Measurements from ENCODE around the gene SHC3. TPM values are rescaled to one million over a fixed set of nuclear protein-coding genes. Genes with fewer than 3 reads are reported as not detected.

Gene SHC3
- total RNA-seq, 1 experiment from 2014 or later, result 1.8 TPM

- no CpG with 5 or more reads among the region's 1 CpG for WGBS (ENCODE audit: extremely low coverage, insufficient read length, low lambda C conversion rate)
Observed at GRCh38 chr9:89187950-89188349, 9.3 kb upstream of the SHC3 start.

More at GRCh38 chr9:89187950-89188349, 9.3 kb upstream of the SHC3 start:
- Histone ChIP-seq H3K27ac (ENCODE audit: insufficient read length, low read depth, low read length) (no peak overlapping the region), H3K23ac (ENCODE audit: insufficient read length, low read depth, low read length) (no peak overlapping the region), H2AFZ (ENCODE audit: low read length) (no peak overlapping the region), H3K79me2 (ENCODE audit: insufficient read depth, low read length) (no peaks in the 10 kb centered on the region), H3T11ph (ENCODE audit: low read length) (no peak overlapping the region), H2BK12ac (ENCODE audit: insufficient read length, low read depth, low read length) (no peak overlapping the region), H2BK5ac (ENCODE audit: insufficient read length, low read length) (no peak overlapping the region), H4K5ac (ENCODE audit: insufficient read length, low read depth, low read length) (no peak overlapping the region), H2BK15ac (ENCODE audit: low read depth, low read length) (no peak overlapping the region), H3K79me1 (ENCODE audit: insufficient read depth, low read depth, low read length, poor library complexity, severe bottlenecking) (no peaks in the 10 kb centered on the region), H3K4me2 (ENCODE audit: insufficient read depth, insufficient read length, low read length) (no peak overlapping the region), H4K20me1 (ENCODE audit: control insufficient read depth, insufficient read depth, insufficient read length) (no peaks in the 10 kb centered on the region), H3K18ac (ENCODE audit: insufficient read length, low read depth, low read length) (no peak overlapping the region), H3K27me3 (ENCODE audit: insufficient read depth, low read length) (no peaks in the 10 kb centered on the region), H3K9me3 (ENCODE audit: control insufficient read depth, low read depth, low read length) (no peaks in the 10 kb centered on the region), H3K9ac (ENCODE audit: extremely low read depth, insufficient read length, low read length) (no peak overlapping the region), H3K14ac (ENCODE audit: insufficient read depth, low read length) (no peak overlapping the region), H2BK20ac (ENCODE audit: low read depth, low read length, poor library complexity, severe bottlenecking) (no peak overlapping the region), H3K23me2 (ENCODE audit: insufficient read length, low read depth, low read length, poor library complexity, severe bottlenecking) (no peaks in the 10 kb centered on the region), H4K8ac (replicated peaks; ENCODE audit: insufficient read length, low read depth, low read length) (no peak overlapping the region), H2AK5ac (ENCODE audit: insufficient read length, low read length) (no peak overlapping the region), H2BK120ac (ENCODE audit: low read depth, low read length, poor library complexity, severe bottlenecking) (no peak overlapping the region), H4K91ac (ENCODE audit: insufficient read length, low read depth, low read length) (no peak overlapping the region), H3K4me1 (ENCODE audit: insufficient read depth, low read length) (no peaks in the 10 kb centered on the region), H3K4ac (ENCODE audit: low read depth, low read length) (no peak overlapping the region), H3K56ac (ENCODE audit: insufficient read length, low read depth, low read length) (no peak overlapping the region)
- Mint-ChIP-seq H3K27me3 (ENCODE audit: low read depth) (no peaks in the 10 kb centered on the region; the same call in none of the 2 replicates), H3K4me1 (peaks cover 0 to 9% of the 10 kb centered on the region in 2 experiments; a peak in 2 of 4 replicates), H3K27ac (no peak overlapping the region), H3K9me3 (no peaks in the 10 kb centered on the region; a peak in 2 of 5 replicates), H3K36me3 (ENCODE audit: insufficient read depth in 1 of 3, low read depth in 3 of 3) (no peaks in the 10 kb centered on the region), H3K4me3 (no peak overlapping the region)
- TF ChIP-seq CTCF (conservative IDR thresholded peaks at IDR 0.05), result no peak
- no peak for DNase-seq

Measured in H9 (cell line).